HFF-Myc (cell line): Measurements from ENCODE around the gene SORCS2.

ENCODE experiments used
- DNase-seq: peaks from one replicate; pipeline ENCODE4 v3.0.0-alpha.2; 2011; ENCODE audit warnings: low read depth; ENCODE audit errors: extremely low read depth
- H3K4me3 ChIP-seq: replicated peaks from 2 replicates; pipeline ENCODE4 v1.5.1; 2011; ENCODE audit warnings: low read depth, mild to moderate bottlenecking, control low read depth, low read length
- CTCF ChIP-seq: IDR thresholded peaks from 2 replicates; pipeline ENCODE4 v1.5.1; 2012; ENCODE audit warnings: mild to moderate bottlenecking, low read depth, low read length, control low read depth; ENCODE audit errors: missing control alignments

Gene SORCS2

GRCh38 chr4:7723625-7724024 is 531.3 kb downstream of the SORCS2 start:
- H3K4me3 ChIP-seq: no peak overlapping the region
- TF ChIP-seq CTCF: no peak
- DNase-seq: no peak

- no peak for DNase-seq
- no peak for TF ChIP-seq CTCF
- H3K4me3 ChIP-seq: no peak overlapping the region
These were observed 533.6 kb downstream of the SORCS2 start for GRCh38 chr4:7725951-7726350.

GRCh38 chr4:7726665-7727413 is 534.5 kb downstream of the SORCS2 start:
- TF ChIP-seq CTCF: no peak
- no peak for DNase-seq

GRCh38 chr4:7727749-7728148 is 535.4 kb downstream of the SORCS2 start:
- TF ChIP-seq CTCF: no peak
- DNase-seq: no peak
- no peak overlapping the region for H3K4me3 ChIP-seq

More at GRCh38 chr4:7726665-7727413, 534.5 kb downstream of the SORCS2 start:
- no peak overlapping the region for H3K4me3 ChIP-seq

- no peak for DNase-seq
- no peak for TF ChIP-seq CTCF
- no peak overlapping the region for H3K4me3 ChIP-seq
These were observed 539.1 kb downstream of the SORCS2 start for GRCh38 chr4:7731437-7731836.

- DNase-seq: no peak
- H3K4me3 ChIP-seq: no peak overlapping the region
- TF ChIP-seq CTCF: no peak
These were observed 539.9 kb downstream of the SORCS2 start for GRCh38 chr4:7732263-7732662.

- TF ChIP-seq CTCF: no peak
- H3K4me3 ChIP-seq: no peak overlapping the region
- no peak for DNase-seq
These were observed 540.9 kb downstream of the SORCS2 start for GRCh38 chr4:7733201-7733600.
